Hippocampal formation (tissue), 2 donors: ENCODE results near the gene ITGAD.
A peak's percentile ranks its signal among the peaks of the same experiment; 100 is the strongest.

Experiments
- DNase-seq, 2 donors: peaks; one replicate each; lab custom pipeline; 2025; lab: John Stamatoyannopoulos, UW

Gene ITGAD

DNA sequence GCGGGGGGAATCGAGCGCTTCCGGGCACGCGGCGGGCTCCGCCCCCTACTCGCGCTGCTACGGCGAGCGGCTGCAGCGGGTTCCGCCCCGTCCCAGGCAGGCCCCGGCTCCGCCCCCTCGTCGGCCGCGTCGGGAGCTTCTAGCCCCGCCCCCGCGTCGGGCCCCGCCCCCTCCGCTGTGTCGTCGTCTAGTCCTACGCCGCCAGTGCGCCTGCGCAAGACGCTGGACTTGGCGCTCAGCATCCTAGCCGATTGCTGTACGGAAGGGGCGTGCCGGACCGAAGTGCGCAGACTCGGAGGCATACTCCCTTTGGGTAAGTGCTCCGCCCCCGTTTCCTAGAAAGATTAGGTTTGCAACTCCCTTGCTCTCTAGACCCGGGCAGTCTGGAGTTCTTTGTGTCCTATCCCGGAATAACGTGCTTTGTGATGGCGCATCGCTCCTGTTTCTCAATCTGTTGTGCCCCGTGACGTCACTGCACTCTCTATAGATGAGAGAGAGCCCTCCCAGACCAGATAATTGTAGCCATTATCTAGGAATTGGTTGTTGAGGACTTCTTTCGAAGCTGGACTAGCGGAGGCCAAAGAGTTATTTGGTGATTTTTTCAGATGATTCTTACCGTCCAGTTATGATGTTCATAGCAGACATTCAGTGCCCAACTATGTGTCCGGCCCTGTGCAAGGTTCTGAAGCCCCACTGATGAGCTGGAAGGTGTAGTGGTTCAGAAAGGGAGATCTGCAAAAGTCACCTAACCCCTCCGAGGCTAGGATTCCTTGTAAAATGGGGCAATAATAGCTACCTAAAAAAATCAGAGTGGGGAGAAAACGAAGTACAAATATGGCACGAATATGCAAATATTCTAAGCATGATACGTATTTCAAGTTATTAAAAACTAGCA lies 66.8 kb downstream of the ITGAD start:
- DNase-seq, result peak; percentile 98 to 99

DNA sequence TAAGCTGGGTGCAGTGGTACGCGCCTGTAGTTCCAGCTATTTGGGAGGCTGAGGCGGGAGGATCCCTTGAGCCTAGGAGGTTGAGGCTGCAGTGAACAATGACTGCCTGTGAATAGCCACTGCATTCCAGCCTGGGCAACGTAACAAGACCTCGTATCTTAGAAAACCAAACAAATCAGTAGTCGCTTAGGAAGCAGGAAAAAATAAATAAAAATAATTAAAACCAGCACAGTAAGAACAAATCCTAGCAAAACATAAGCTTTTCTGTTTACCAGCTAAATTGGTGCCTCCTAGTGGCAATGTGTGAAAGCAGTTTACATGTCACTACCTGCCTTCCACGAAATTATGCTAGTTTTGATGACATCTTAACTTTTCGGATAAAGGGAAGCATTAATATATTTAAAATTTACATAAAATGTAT lies 67.5 kb downstream of the ITGAD start:
- peak in 1 of 2 donors; percentile 21 for DNase-seq

DNA sequence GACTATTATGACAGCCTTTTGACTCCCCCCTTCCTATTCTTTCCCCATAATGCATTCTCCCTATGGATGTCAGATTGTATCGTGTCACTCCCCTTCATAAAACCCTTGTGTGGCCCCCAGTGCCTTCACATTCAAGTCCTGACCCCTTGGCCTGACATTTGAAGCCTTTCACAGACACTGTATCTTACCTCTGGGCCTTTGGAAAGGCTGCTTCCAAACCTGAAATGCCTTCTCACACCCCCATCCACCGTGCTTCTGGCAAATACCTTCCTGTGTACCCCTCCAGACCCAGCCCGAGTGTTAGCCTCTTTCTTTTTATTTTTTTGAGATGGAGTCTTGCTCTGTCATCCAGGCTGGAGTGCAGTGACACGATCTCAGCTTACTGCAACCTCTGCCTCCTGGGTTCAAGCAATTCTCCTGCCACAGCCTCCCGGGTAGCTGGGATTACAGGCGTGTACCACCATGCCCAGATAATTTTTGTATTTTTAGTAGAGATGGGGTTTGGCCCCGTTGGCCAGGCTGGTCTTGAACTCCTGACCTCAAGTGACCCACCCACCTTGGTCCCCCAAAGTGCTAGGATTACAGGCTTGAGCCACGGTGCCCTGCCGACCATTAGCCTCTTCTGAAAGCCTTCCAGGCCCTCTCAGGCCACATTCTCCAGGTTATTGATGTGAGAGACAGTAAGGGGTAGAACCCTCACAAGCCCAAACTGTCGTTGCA lies 68.2 kb downstream of the ITGAD start:
- DNase-seq, result no peak

DNA sequence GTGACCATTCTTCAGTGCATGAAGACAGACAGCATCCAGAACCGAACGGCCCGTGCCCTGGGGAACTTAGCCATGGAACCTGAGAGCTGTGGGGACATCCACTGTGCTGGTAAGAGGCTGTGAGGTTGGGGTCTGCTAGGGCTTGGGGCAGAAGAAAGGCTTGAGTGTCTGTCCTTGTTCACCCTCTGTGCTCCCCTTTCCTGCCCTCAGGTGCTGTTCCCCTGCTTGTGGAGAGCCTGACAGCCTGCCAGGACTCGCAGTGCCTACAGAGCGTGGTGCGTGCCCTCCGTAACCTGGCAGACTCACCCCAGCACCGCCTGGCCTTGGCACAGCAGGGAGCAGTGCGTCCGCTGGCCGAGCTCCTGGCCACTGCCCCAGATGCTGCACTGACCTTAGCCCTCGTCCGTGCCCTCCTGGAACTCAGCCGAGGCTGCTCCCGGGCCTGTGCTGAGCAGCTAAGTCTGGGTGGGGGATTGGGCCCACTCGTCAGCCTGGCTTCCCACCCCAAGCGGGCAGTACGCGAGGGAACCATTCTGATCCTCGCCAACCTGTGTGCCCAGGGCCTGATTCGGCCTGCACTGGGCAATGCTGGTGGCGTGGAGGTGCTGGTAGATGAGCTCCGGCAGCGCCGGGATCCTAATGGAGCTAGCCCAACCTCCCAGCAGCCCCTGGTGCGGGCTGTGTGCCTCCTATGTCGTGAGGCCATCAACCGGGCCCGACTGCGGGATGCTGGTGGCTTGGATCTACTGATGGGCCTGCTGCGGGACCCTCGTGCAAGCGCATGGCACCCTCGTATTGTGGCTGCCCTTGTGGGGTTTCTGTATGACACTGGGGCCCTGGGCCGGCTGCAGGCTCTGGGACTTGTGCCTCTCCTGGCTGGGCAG lies 69.0 kb downstream of the ITGAD start:
- DNase-seq, result no peak

DNA sequence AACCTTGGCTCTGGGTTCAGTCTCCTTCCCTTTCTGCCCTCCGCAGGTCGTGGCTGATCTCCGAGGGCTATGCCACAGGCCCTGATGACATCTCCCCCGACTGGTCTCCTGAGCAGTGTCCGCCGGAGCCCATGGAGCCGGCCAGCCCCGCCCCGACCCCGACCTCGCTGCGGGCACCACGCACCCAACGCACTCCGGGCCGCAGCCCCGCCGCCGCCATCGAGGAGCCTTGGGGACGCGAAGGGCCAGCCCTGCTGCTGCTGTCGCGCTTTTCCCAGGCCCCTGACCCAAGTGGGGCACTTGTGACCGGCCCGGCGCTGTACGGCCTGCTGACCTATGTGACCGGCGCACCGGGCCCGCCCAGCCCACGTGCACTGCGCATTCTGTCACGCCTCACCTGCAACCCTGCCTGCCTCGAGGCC lies 71.2 kb downstream of the ITGAD start:
- no peak for DNase-seq

DNA sequence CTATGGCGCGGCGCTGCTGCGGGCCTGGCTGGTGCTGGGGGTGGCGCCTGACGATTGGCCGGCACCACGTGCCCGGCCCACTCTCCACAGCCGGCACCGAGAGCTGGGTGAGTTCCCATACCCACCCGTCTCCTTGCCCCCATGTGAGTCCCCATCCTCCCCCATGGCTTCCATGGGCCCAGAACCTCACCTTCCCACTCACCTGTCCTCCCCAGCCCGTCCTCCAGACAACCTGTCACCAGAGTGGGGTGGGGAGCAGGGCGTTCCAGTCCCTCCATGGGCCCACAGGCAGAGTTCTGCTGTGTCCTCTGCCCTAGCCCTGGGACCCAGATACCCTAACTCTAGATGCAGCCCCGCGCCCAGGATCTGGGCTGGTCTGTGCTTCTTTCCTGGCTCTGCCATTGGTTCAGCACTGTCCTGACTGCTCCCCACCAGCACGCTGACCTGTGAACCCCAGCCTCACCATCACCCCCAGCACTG lies 71.7 kb downstream of the ITGAD start:
- no peak for DNase-seq

DNA sequence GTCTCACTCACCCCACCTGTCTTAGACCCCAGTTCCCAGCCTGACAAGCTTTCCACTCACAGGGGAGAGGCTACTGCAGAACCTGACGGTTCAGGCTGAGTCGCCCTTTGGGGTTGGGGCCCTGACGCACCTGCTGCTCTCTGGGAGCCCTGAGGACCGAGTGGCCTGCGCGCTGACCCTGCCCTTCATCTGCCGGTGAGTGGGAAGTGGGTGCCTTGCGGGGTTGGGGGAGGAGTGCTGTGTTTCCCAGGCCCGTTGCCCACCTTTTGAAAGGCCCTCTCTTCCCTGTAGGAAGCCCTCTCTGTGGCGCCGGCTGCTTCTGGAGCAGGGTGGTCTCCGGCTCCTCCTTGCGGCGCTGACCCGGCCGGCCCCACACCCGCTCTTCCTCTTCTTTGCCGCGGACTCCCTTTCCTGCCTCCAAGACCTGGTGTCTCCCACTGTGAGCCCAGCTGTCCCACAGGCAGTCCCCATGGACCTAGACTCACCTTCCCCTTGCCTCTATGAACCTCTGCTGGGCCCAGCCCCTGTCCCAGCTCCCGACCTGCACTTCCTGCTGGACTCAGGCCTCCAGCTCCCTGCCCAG lies 72.7 kb downstream of the ITGAD start:
- DNase-seq, result no peak

DNA sequence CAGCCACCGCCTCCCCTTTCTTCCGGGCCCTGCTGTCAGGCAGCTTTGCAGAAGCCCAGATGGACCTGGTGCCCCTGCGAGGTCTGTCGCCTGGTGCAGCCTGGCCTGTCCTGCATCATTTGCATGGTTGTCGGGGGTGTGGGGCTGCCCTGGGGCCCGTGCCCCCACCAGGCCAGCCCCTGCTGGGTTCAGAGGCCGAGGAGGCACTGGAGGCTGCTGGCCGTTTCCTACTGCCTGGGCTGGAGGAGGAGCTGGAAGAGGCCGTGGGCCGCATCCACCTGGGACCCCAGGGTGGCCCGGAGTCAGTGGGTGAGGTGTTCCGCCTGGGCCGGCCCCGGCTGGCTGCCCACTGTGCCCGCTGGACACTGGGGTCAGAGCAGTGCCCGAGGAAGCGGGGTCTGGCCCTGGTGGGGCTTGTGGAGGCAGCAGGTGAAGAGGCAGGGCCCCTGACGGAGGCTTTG lies 73.3 kb downstream of the ITGAD start:
- no peak for DNase-seq

DNA sequence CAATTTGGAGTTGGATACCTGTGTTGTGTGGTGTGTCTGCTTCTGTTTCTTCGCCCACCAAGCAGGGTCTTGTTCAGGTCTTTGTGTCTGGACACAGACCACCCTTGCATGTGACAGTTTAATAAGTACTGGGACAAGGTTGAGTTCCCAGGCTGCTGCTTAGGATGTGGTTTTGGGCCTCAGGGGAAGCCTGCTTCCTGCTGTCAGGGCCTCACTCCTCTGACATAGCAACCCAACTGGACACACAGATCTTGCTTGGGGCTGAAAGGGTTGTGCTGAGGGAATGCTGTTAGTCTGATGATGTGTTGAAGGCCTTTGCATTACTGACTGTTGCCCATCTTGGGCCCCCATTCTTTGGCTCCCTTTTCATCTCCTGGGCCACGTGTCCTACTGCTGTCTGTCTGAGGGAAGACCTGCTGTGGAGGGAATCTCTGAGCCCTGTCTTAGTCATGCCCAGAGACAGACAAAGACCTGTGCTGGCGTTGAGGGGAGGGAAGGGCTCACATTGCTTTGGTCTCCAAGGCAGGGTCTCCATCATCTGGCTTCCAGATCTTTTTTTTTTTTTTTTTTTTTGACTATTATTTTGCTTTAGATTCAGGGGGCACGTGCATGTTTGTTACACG lies 74.1 kb downstream of the ITGAD start:
- DNase-seq, result no peak

DNA sequence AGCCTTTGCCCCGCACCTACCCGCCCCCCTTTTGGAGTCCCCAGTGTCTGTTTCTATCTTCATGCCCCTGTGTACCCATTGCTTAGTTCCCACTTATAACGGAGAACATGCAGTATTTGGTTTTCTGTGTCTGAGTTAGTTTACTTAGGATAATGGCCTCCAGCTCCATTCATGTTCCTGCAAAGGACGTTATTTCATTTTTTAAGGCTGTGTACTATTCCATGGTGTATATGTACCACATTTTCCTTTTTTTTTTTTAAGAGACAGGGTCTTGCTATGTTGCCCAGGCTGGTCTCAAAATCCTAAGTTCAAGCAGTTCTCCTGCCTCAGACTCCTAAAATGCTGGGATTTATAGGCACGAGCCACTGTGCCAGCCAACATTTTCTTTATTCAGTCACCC lies 74.7 kb downstream of the ITGAD start:
- no peak for DNase-seq

DNA sequence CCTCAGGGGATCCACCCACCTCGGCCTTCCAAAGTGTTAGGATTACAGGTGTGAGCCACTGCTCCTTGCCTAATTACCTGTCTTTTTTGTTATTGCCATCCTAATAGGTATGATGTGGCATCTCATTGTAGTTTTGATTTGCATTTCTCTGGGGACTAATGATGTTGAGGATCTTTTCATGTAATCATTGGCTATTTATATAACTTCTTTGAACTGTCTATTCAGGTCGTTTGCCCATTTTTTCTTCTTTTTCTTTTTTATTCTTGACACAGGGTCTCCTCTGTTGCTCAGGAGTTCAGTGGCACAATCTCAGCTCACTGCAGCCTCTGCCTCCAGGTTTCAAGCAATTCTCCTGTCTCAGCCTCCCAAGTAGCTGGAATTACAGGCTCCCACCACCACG lies 77.5 kb downstream of the ITGAD start:
- no peak for DNase-seq

DNA sequence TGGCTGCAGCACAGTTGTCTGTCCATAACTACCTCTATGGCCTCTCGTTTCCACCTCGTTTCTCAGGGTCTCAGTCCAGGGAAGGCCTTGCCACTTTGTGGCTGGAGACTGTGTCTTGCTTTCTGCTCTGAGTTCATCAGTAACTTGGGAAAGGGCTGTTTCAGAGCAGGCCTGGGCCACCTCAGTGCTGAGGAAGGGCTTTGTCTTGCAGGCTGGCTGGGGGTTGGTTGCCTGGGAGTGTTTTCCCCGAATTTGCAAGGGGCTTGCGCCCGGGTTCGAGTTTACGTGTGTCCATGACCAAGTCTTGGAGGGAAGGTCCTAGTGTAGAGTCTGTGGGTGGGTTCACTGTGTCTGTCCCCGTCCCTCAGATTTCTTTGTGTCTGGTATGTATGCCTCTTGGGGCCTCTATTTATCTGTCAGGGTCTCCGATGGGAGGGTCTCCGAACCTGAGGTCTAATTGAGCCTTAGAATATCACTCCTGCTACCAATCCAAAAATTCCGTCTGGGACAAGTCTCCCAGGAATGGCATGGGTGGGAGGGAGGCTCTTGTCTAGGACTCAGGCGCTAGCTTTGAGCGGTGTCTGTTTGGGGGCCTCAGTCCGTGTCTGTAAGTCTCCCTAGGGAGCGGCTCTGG lies 78.2 kb downstream of the ITGAD start:
- no peak for DNase-seq

DNA sequence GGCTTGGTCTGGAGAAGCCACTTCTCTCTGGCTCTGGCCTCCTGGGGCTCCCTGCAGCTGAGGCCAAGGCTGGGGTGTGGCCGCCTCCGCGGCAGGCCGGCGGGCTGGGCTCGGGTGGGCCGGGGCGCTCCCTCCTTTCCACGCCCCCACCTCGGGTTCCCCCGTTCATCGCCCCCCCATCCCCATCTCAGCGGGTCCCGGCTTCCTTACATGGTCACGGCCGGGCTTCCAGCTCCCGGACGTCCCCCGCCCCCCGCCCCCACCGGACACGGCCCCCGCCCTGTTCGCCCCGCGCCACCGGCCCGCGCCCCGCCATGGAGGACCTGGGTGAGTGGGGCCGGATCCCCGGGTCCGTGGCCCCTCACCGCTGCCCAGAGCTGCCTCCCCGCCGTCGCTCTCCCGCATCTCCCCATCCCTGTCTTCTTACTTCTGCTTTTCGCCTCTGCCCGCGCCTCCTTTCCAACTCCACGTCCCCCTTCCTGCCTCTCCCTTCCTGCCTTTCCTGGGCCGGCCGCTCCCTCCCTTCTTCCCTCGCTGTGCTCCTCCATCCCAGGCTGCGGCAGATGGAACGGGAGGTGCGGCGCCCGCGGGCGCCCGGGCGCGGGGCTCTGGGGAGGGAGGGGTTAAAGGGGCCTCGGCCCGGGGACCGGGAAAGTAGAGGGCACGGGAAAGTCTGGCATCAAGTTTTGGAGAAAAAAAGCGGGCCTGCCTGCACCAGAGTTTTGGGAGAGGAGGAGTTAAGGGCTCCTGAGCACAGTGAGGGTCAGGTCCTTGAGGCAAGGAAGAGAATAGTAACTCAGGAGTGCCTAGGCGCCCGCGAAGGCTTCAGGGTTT lies 79.0 kb downstream of the ITGAD start, which contains the start of gene TGFB1I1:
Gene TGFB1I1 (plus strand): TSS at position 278 of the 834 bp plus-strand sequence. CDS start 37 bp downstream, at position 315.
- no peak for DNase-seq

DNA sequence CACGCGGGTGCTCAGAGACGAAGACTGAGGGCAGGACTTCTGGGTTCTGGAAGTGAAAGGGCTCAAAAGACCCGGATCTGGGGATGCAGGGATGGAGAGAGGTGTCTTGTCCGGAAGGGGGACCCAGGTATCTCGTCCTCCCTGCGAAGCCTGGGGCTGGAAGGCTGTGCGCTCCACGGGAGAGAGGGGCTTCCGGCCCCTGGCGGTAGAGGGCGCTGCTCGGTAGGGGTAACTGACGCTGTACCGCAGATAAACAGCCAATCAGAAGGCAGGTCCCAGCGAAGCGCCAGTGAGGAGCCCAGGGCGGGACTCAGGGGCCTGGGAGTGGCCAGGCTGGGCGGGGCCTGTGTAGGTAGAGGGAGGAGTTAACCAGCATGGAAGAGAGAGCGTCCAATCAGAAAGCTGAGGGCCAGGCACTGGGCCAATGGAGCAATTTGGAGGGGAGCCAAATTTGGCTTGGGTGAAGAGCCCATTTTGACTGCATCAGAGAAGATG lies 79.6 kb downstream of the ITGAD start:
- no peak for DNase-seq

DNA sequence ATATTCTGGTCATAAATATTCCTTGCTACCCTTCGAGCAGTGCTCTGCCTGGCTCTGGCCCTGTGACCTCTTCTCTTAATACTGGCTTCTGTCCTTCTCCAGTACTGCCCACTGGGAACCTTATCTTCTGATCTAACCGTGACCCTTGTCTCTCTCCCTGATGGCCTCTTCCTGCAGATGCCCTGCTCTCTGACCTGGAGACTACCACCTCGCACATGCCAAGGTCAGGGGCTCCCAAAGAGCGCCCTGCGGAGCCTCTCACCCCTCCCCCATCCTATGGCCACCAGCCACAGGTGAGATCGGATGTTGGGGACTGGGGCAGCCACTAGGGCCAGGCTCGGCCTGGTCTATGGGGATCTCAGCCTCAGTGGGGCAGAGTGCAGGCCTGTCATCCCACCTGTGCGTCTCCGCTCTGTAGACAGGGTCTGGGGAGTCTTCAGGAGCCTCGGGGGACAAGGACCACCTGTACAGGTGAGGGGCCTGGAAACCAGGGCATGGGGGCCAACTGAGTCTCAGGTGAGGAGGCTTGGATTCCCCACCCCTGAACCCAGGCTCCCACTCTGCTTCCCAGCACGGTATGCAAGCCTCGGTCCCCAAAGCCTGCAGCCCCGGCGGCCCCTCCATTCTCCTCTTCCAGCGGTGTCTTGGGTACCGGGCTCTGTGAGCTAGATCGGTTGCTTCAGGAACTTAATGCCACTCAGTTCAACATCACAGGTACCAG lies 80.3 kb downstream of the ITGAD start:
- DNase-seq, result no peak

DNA sequence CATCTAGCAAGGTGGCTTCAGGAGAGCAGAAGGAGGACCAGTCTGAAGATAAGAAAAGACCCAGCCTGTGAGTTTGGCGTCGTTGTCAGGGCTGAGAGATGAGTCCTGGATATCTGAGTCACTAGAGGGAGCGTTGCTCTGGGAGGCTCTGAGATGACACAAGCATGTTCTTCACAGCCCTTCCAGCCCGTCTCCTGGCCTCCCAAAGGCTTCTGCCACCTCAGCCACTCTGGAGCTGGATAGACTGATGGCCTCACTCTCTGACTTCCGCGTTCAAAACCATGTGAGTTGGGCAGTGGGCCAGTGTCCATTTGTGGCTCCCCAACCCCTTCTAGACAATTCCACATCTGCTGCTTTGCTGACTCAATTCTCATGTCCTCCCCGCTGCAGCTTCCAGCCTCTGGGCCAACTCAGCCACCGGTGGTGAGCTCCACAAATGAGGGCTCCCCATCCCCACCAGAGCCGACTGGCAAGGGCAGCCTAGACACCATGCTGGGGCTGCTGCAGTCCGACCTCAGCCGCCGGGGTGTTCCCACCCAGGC lies 81.1 kb downstream of the ITGAD start:
- DNase-seq, result no peak

DNA sequence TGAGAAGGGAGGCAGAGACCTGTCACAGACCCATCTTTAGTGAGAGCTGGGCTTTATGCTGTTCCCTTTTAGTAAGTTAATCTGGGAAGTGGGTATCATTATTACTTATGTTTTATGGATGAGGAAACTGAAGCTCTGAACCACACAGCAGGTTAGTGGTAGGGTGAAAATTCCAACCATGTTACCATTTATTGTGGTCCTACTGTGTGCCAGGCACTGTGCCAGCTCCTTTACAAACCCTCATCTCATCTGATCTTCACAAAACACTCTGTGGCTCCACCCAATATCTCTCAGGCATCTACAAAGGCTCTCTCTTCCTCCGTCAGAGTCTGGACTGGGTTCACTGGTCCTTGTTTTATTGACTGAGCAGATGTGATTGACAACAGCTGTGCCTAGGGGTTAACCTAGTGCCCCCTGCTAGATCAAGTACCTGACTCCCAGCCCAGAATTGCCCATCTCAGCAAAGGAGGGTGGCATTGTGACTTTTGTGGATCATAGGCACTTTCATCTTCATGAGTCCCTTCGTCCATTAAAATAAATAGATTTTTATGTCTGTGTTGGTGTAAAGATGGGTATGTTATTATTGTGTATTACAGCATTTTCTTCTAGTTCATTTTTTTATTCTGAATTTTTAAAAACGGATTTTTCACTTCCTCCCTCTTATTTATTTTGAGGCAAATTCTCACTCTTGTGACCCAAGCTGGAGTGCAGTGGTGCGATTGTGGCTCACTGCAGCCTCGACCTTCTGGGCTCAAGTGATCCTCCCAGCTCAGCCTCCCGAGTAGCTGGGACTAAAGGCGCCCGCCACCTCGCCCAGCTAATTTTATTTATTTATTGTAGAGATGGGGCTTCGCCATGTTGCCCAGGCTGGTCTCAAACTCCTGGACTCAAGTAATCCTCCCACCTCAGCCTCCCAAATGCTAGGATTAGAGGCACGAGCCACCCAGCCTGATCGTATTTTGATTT lies 81.9 kb downstream of the ITGAD start:
- no peak for DNase-seq
